Progenitor cell of endocrine pancreas (in vitro differentiated cells): ENCODE measurements around the gene NAA30. TPM values are rescaled to one million over a fixed set of nuclear protein-coding genes. Genes with fewer than 3 reads are reported as not detected.
"Not testable (repeated sequence)": the region's sequence is repeated elsewhere in the genome, so short reads cannot be mapped to it uniquely, and the experiment has no call there.

Experiments used
- DNase-seq: peaks from one replicate; pipeline ENCODE4 v3.0.0; 2021; ENCODE audit warnings: low spot score; ENCODE audit not compliant: unreplicated experiment
- H3K27ac Mint-ChIP-seq: 2 replicates; pipeline ENCODE4 v1.8.0; 2021; ENCODE audit warnings: mild to moderate bottlenecking, moderate library complexity, mixed read lengths
- H3K27me3 Mint-ChIP-seq: 2 replicates; pipeline ENCODE4 v1.8.0; 2021; ENCODE audit warnings: mixed read lengths
- H3K36me3 Mint-ChIP-seq: 2 replicates; pipeline ENCODE4 v1.8.0; 2022; ENCODE audit warnings: mixed read lengths; ENCODE audit not compliant: insufficient read depth
- H3K4me1 Mint-ChIP-seq: 2 replicates; pipeline ENCODE4 v1.8.0; 2021; ENCODE audit warnings: low read depth, mixed read lengths
- H3K4me3 Mint-ChIP-seq: 2 replicates; pipeline ENCODE4 v1.8.0; 2021; ENCODE audit warnings: low read depth, mild to moderate bottlenecking, moderate library complexity, mixed read lengths
- H3K9me3 Mint-ChIP-seq: 2 replicates; pipeline ENCODE4 v1.8.0; 2021; ENCODE audit warnings: low read depth, mixed read lengths
- long read RNA-seq: library from polyadenylated mRNA; unstranded; transcript quantifications from one replicate; pipeline ENCODE4 v2.0.0, GENCODE V29; 2020
- total RNA-seq: library from RNA; stranded (reverse); gene quantifications from 2 replicates; pipeline ENCODE4 v1.2.1, GENCODE V29; 2021
- TF ChIP-seq, protein P1 (sequence below): fragments of 200-600 bp; sonication (generic); IDR thresholded peaks from one replicate; pipeline ENCODE4 v1.5.0; 2021; ENCODE audit warnings: antibody characterized with exemption, mild to moderate bottlenecking; ENCODE audit not compliant: unreplicated experiment

Gene NAA30
- 21.4 and 24.2 TPM in 2 replicates for total RNA-seq
- long read RNA-seq, partial matches to known transcripts = 9 of 10 reads
- long read RNA-seq, other reads (novel, unspliced or antisense) = 1 of 10 reads

DNA sequence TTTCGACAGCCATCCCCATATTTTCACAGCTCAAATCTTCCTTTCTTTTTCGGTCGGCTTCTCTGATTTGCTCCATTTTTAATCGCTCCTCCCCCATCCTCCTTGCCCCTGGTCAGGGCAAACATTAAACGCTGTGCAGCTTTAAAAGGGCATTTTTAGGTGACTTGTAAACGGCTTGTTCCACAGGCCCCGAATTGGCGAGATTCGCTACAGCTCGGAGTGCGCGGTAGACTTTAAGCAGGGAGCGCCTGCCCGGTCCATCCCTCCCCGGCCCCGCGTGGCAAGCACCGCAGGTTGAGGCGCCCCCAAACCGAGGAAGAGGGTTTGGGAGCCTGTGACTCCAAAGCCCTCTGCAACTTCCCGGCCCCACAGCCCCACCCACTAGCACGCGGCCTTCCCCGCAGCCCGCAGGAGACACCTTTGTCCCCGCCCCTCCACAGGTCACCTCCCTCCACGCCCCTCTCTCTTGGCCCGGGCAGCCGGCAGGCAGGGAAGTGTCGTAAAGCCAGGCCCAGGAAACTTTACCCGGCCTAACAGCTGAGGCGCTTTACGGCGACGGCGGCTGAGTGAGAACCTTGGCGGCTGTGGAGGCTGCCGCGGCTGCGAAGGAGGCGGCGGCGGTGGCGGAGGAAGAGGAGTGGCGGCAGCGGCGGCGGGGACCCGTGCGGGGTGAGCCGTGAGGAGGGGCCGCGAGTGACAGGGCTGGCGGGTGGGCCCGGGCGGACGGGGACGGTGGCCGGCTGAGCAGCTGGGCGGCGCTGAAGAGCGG is at the start of gene NAA30:
Gene NAA30, plus strand, starts transcription at position 550 of the 769 bp plus-strand sequence. CDS start 372 bp downstream, outside the sequence.
- TF ChIP-seq, protein P1, sequence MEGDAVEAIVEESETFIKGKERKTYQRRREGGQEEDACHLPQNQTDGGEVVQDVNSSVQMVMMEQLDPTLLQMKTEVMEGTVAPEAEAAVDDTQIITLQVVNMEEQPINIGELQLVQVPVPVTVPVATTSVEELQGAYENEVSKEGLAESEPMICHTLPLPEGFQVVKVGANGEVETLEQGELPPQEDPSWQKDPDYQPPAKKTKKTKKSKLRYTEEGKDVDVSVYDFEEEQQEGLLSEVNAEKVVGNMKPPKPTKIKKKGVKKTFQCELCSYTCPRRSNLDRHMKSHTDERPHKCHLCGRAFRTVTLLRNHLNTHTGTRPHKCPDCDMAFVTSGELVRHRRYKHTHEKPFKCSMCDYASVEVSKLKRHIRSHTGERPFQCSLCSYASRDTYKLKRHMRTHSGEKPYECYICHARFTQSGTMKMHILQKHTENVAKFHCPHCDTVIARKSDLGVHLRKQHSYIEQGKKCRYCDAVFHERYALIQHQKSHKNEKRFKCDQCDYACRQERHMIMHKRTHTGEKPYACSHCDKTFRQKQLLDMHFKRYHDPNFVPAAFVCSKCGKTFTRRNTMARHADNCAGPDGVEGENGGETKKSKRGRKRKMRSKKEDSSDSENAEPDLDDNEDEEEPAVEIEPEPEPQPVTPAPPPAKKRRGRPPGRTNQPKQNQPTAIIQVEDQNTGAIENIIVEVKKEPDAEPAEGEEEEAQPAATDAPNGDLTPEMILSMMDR = no peak
- no peaks in the 10 kb centered on the region for H3K9me3 Mint-ChIP-seq
- H3K27ac Mint-ChIP-seq = peak within 1 kb of the TSS; percentile 87
- peaks cover 36% of the 10 kb centered on the region for H3K4me1 Mint-ChIP-seq
- peaks cover 3% of the 10 kb centered on the region for H3K36me3 Mint-ChIP-seq
- H3K27me3 Mint-ChIP-seq = peaks cover 8% of the 10 kb centered on the region
- H3K4me3 Mint-ChIP-seq = peak within 1 kb of the TSS; percentile 78
- peak; percentile 91 for DNase-seq

DNA sequence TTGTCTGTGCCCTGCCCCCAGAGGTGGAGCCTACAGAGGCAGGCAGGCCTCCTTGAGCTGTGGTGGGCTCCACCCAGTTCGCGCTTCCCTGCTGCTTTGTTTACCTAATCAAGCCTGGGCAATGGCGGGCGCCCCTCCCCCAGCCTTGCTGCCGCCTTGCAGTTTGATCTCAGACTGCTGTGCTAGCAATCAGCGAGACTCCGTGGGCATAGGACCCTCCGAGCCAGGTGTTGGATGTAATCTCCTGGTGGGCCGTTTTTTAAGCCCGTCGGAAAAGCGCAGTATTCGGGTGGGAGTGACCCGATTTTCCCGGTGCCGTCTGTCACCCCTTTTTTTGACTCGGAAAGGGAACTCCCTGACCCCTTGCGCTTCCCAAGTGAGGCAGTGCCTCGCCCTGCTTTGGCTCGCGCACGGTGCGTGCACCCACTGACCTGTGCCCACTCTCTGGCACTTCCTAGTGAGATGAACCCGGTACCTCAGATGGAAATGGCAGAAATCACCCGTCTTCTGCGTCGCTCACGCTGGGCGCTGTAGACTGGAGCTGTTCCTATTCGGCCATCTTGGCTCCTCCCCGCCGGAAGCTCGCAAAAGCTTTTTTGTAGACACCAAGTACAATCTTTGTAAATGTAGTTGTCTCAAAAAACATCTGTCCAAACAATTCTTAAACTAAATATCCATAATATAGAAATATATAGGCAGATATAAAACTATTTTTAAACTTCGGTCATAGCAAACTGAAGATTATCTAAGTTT is 46.7 kb upstream of the NAA30 start:
- DNase-seq, H3K9me3 Mint-ChIP-seq, H3K36me3 Mint-ChIP-seq, H3K27me3 Mint-ChIP-seq: not testable (repeated sequence)
- Mint-ChIP-seq H3K27ac (peak overlapping the region; percentile 80), H3K4me3 (peak overlapping the region; percentile 59), H3K4me1 (peaks cover 11% of the 10 kb centered on the region)

DNA sequence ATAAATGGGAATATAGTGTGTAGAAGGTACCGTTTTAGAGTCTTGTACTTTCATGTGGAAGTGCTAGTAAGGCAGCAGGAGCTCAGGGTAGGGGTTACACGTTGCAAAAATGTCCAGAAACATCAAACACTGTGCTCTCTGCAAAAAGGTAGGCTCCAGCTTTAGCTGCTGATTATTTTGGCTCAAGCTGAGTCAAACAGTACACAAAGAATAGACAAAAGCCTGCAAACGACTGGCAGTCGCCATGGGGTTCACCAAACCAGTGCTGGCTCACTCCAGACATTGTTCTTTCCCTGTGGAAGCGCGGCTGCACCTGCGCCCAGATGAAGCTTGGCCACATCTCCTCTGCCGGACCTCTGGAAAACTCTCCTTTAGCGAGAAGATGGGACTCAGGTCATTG is 45.3 kb upstream of the NAA30 start:
- DNase-seq = no peak
- TF ChIP-seq, protein P1 = no peak
- Mint-ChIP-seq H3K27ac (peak overlapping the region; percentile 10), H3K4me3 (no peak overlapping the region), H3K36me3 (no peaks in the 10 kb centered on the region), H3K27me3 (no peaks in the 10 kb centered on the region), H3K9me3 (no peaks in the 10 kb centered on the region), H3K4me1 (peaks cover 11% of the 10 kb centered on the region)

DNA sequence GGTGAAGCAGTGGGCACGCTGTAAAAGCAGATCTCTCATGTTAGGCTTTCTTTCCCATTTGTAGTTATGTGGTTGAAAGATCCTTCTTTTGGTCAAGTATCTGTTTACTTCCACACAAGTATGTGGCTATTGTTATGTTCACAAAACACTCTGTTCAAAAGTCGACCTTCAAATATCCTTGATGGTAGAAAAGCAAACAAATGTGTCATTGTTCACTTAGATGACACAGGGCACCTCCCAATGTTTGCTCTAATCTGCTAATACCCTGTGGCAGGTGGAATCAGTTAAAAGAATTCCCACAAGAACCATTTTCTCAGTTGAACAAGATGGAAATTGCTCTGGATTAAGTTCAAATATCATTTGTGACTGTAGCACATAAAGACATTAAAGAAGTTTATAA is 43.6 kb upstream of the NAA30 start:
- Mint-ChIP-seq H3K4me3 (no peak overlapping the region), H3K36me3 (no peaks in the 10 kb centered on the region), H3K9me3 (no peaks in the 10 kb centered on the region), H3K4me1 (peaks cover 11% of the 10 kb centered on the region), H3K27ac (peak overlapping the region; percentile 22), H3K27me3 (no peaks in the 10 kb centered on the region)
- TF ChIP-seq, protein P1 = no peak
- DNase-seq = no peak

GRCh38 chr14:57352396-57353170 is 37.8 kb upstream of the NAA30 start:
- no peaks in the 10 kb centered on the region for H3K9me3 Mint-ChIP-seq
- no peak overlapping the region for H3K27ac Mint-ChIP-seq
- H3K4me1 Mint-ChIP-seq = peaks cover 6% of the 10 kb centered on the region
- no peak overlapping the region for H3K4me3 Mint-ChIP-seq
- no peak for DNase-seq
- no peaks in the 10 kb centered on the region for H3K27me3 Mint-ChIP-seq
- TF ChIP-seq, protein P1 = no peak
- no peaks in the 10 kb centered on the region for H3K36me3 Mint-ChIP-seq
